AG08396 (cell line): ENCODE data around the gene AQP12A.
"Not testable (repeated sequence)": the region's sequence is repeated elsewhere in the genome, so short reads cannot be mapped to it uniquely, and the experiment has no call there.

Source experiments
- DNase-seq: peaks from one replicate; pipeline ENCODE4 v3.0.0; 2012; ENCODE audit warnings: low spot score, mixed read lengths

Gene AQP12A

GRCh38 chr2:240659883-240660282 is 31.8 kb upstream of the AQP12A start:
- not testable (repeated sequence) for DNase-seq

- no peak for DNase-seq
Observed at GRCh38 chr2:240662681-240663080, 29.0 kb upstream of the AQP12A start.

GRCh38 chr2:240663546-240664190 is 28.0 kb upstream of the AQP12A start:
- DNase-seq, result no peak

GRCh38 chr2:240664622-240665021 is 27.0 kb upstream of the AQP12A start:
- no peak for DNase-seq

- no peak for DNase-seq
Observed at GRCh38 chr2:240670402-240670801, 21.3 kb upstream of the AQP12A start.

GRCh38 chr2:240670950-240671349 is 20.7 kb upstream of the AQP12A start:
- no peak for DNase-seq

GRCh38 chr2:240672076-240672700 is 19.5 kb upstream of the AQP12A start:
- DNase-seq, result no peak

- DNase-seq, result no peak
Observed at GRCh38 chr2:240672701-240673190, 18.9 kb upstream of the AQP12A start.

- DNase-seq, result not testable (repeated sequence)
Observed at GRCh38 chr2:240674461-240675184, 17.0 kb upstream of the AQP12A start.

GRCh38 chr2:240675345-240675744 is 16.3 kb upstream of the AQP12A start:
- not testable (repeated sequence) for DNase-seq

GRCh38 chr2:240678043-240678442 is 13.6 kb upstream of the AQP12A start:
- DNase-seq, result not testable (repeated sequence)

- not testable (repeated sequence) for DNase-seq
Observed at GRCh38 chr2:240678909-240679308, 12.8 kb upstream of the AQP12A start.

- DNase-seq, result not testable (repeated sequence)
Observed at GRCh38 chr2:240680185-240680584, 11.5 kb upstream of the AQP12A start.

- not testable (repeated sequence) for DNase-seq
Observed at GRCh38 chr2:240682431-240683224, 9.0 kb upstream of the AQP12A start, which contains the start of gene AQP12B. AQP12B (minus strand) TSS chr2:240682885; CDS start chr2:240682837, 48 bp downstream.

- not testable (repeated sequence) for DNase-seq
Observed at GRCh38 chr2:240683329-240683979, 8.2 kb upstream of the AQP12A start.

- not testable (repeated sequence) for DNase-seq
Observed at GRCh38 chr2:240683980-240684728, 7.5 kb upstream of the AQP12A start.

GRCh38 chr2:240685771-240686371 is 5.8 kb upstream of the AQP12A start:
- peak; percentile 16 for DNase-seq

GRCh38 chr2:240686460-240686859 is 5.2 kb upstream of the AQP12A start:
- DNase-seq, result no peak

- DNase-seq, result no peak
Observed at GRCh38 chr2:240687045-240687740, 4.5 kb upstream of the AQP12A start.
